AG04449 (cell line): ENCODE results near the gene GALK2.

ENCODE experiments used
- CTCF ChIA-PET: fragments of 350-600 bp; formaldehyde crosslinking; extraction: SDS; loops from one replicate; lab custom pipeline; 2021; ENCODE audit warnings: antibody characterized with exemption; lab: Yijun Ruan, JAX
- POLR2A ChIA-PET: fragments of 400-600, 350-600 bp; formaldehyde crosslinking; extraction: SDS; loops from one replicate; lab custom pipeline; 2020; ENCODE audit warnings: antibody characterized with exemption, inconsistent platforms; lab: Yijun Ruan, JAX
- DNase-seq: peaks from one replicate; pipeline ENCODE4 v3.0.0-alpha.2; 2010; ENCODE audit warnings: low read depth, low spot score
- H3K4me3 ChIP-seq: 2 replicates; pipeline ENCODE4 v1.5.1; 2011; ENCODE audit warnings: low read depth, mild to moderate bottlenecking, control low read depth, low read length
- CTCF ChIP-seq: IDR thresholded peaks from one replicate; pipeline ENCODE4 v1.5.1; 2011; ENCODE audit warnings: mild to moderate bottlenecking, moderate library complexity, low read length, control low read depth, inconsistent platforms; ENCODE audit not compliant: insufficient read depth; ENCODE audit errors: missing control alignments

The GALK2 gene

GRCh38 chr15:49185473-49185872 lies 15.4 kb downstream of the GALK2 start:
- POLR2A ChIA-PET = no interaction called here
- CTCF ChIA-PET = no interaction called here
- no peak overlapping the region for H3K4me3 ChIP-seq
- TF ChIP-seq CTCF = no peak
- DNase-seq = no peak

- POLR2A ChIA-PET = no interaction called here
- no peak for TF ChIP-seq CTCF
- H3K4me3 ChIP-seq = no peak overlapping the region
- no peak for DNase-seq
- CTCF ChIA-PET = interaction anchor here (1.2 kb wide), 1 partner anchor 47 kb away, joined by 4 read pairs; no protein-coding TSS in a partner anchor
Observed at GRCh38 chr15:49187549-49188245, 17.6 kb downstream of the GALK2 start.

GRCh38 chr15:49188933-49189332 lies 18.9 kb downstream of the GALK2 start:
- POLR2A ChIA-PET = no interaction called here

GRCh38 chr15:49189631-49190030 lies 19.6 kb downstream of the GALK2 start:
- DNase-seq = no peak
- no peak for TF ChIP-seq CTCF
- CTCF ChIA-PET = no interaction called here
- no peak overlapping the region for H3K4me3 ChIP-seq
- POLR2A ChIA-PET = no interaction called here

More at GRCh38 chr15:49188933-49189332, 18.9 kb downstream of the GALK2 start:
- no peak for DNase-seq
- CTCF ChIA-PET = interaction anchor here (0.7 kb wide), 1 partner anchor 19 kb away, joined by 3 read pairs; no protein-coding TSS in a partner anchor
- H3K4me3 ChIP-seq = no peak overlapping the region
- TF ChIP-seq CTCF = no peak

- ChIA-PET CTCF (no interaction called here), POLR2A (no interaction called here)
- H3K4me3 ChIP-seq = no peak overlapping the region
- TF ChIP-seq CTCF = no peak
- DNase-seq = no peak
Observed at GRCh38 chr15:49190586-49190985, 20.5 kb downstream of the GALK2 start.

- TF ChIP-seq CTCF = no peak
- ChIA-PET CTCF (no interaction called here), POLR2A (no interaction called here)
- H3K4me3 ChIP-seq = no peak overlapping the region
- DNase-seq = no peak
Observed at GRCh38 chr15:49191892-49192291, 21.8 kb downstream of the GALK2 start.
